ENCODE data around the gene SCML1.

- no peak for TF ChIP-seq REST (IDR thresholded peaks at IDR 0.05; ENCODE audit: low read depth)
- TF ChIP-seq CEBPB (IDR thresholded peaks at IDR 0.05), result no peak
Observed at GRCh38 chrX:17792826-17793225, 55.5 kb downstream of the SCML1 start.
